Stimulated activated memory B cell treated with anti-CD40 and anti-IgM and Interleukin-4, amounts not matched to agents 10 μg/mL and 1 μg/mL and 100 μg/mL, for 72 hours (primary cell): ENCODE data around the gene PPY.

Source experiments
- ATAC-seq: fragments of 150-1000 bp; cut with Tn5 transposase; 2 replicates; pipeline ENCODE4 v1.10.0; 2021
- H3K27ac Mint-ChIP-seq: one replicate; pipeline ENCODE4 v1.8.0; 2022; ENCODE audit warnings: mild to moderate bottlenecking, mixed read lengths
- H3K27me3 Mint-ChIP-seq: one replicate; pipeline ENCODE4 v1.8.0; 2022; ENCODE audit warnings: mixed read lengths
- H3K36me3 Mint-ChIP-seq: one replicate; pipeline ENCODE4 v1.8.0; 2022; ENCODE audit warnings: mixed read lengths
- H3K4me1 Mint-ChIP-seq: one replicate; pipeline ENCODE4 v1.8.0; 2022; ENCODE audit warnings: mixed read lengths
- H3K4me3 Mint-ChIP-seq: one replicate; pipeline ENCODE4 v1.8.0; 2022; ENCODE audit warnings: mild to moderate bottlenecking, moderate library complexity, mixed read lengths
- H3K9me3 Mint-ChIP-seq: one replicate; pipeline ENCODE4 v1.8.0; 2022; ENCODE audit warnings: mixed read lengths

The PPY gene

GRCh38 chr17:43942051-43942685 lies at the start of gene PPY:
TSS of gene PPY (minus strand) at chr17:43942476. CDS start at chr17:43941654, 822 bp downstream.
- ATAC-seq = no peak
- H3K4me1 Mint-ChIP-seq = peaks cover 17% of the 10 kb centered on the region
- H3K27ac Mint-ChIP-seq = no peak within 1 kb of the TSS
- peaks cover 56% of the 10 kb centered on the region for H3K27me3 Mint-ChIP-seq
- no peaks in the 10 kb centered on the region for H3K36me3 Mint-ChIP-seq
- H3K9me3 Mint-ChIP-seq = no peaks in the 10 kb centered on the region
- no peak within 1 kb of the TSS for H3K4me3 Mint-ChIP-seq

- H3K9me3 Mint-ChIP-seq = no peaks in the 10 kb centered on the region
- ATAC-seq = no peak
- H3K4me3 Mint-ChIP-seq = no peak overlapping the region
- no peaks in the 10 kb centered on the region for H3K4me1 Mint-ChIP-seq
- no peaks in the 10 kb centered on the region for H3K36me3 Mint-ChIP-seq
- H3K27ac Mint-ChIP-seq = no peak overlapping the region
- peaks cover 64% of the 10 kb centered on the region for H3K27me3 Mint-ChIP-seq
Measured at GRCh38 chr17:43988301-43988700, 46.0 kb upstream of the PPY start.

- H3K4me1 Mint-ChIP-seq = no peaks in the 10 kb centered on the region
- no peak for ATAC-seq
- no peak overlapping the region for H3K4me3 Mint-ChIP-seq
- H3K36me3 Mint-ChIP-seq = no peaks in the 10 kb centered on the region
- H3K27ac Mint-ChIP-seq = no peak overlapping the region
- peaks cover 74% of the 10 kb centered on the region for H3K27me3 Mint-ChIP-seq
- H3K9me3 Mint-ChIP-seq = no peaks in the 10 kb centered on the region
Measured at GRCh38 chr17:43987131-43988021, 45.1 kb upstream of the PPY start.

GRCh38 chr17:43986225-43986981 lies 44.1 kb upstream of the PPY start:
- H3K9me3 Mint-ChIP-seq = no peaks in the 10 kb centered on the region
- no peaks in the 10 kb centered on the region for H3K4me1 Mint-ChIP-seq
- no peak overlapping the region for H3K4me3 Mint-ChIP-seq
- no peak for ATAC-seq
- peaks cover 77% of the 10 kb centered on the region for H3K27me3 Mint-ChIP-seq
- H3K27ac Mint-ChIP-seq = no peak overlapping the region
- no peaks in the 10 kb centered on the region for H3K36me3 Mint-ChIP-seq

- H3K27ac Mint-ChIP-seq = no peak overlapping the region
- peaks cover 74% of the 10 kb centered on the region for H3K27me3 Mint-ChIP-seq
- no peak overlapping the region for H3K4me3 Mint-ChIP-seq
- H3K9me3 Mint-ChIP-seq = no peaks in the 10 kb centered on the region
- ATAC-seq = no peak
- H3K36me3 Mint-ChIP-seq = no peaks in the 10 kb centered on the region
- H3K4me1 Mint-ChIP-seq = no peaks in the 10 kb centered on the region
Measured at GRCh38 chr17:43984521-43984920, 42.2 kb upstream of the PPY start.

- Mint-ChIP-seq H3K36me3 (no peaks in the 10 kb centered on the region), H3K4me1 (no peaks in the 10 kb centered on the region), H3K27me3 (peaks cover 76% of the 10 kb centered on the region), H3K9me3 (no peaks in the 10 kb centered on the region), H3K27ac (no peak overlapping the region), H3K4me3 (peak overlapping the region; percentile 47)
- peak; percentile 20 for ATAC-seq
Measured at GRCh38 chr17:43983515-43984411, 41.5 kb upstream of the PPY start.

GRCh38 chr17:43983196-43983514 lies 40.9 kb upstream of the PPY start:
- Mint-ChIP-seq H3K4me1 (no peaks in the 10 kb centered on the region), H3K27ac (no peak overlapping the region), H3K36me3 (no peaks in the 10 kb centered on the region), H3K9me3 (no peaks in the 10 kb centered on the region), H3K27me3 (peaks cover 76% of the 10 kb centered on the region), H3K4me3 (no peak overlapping the region)
- no peak for ATAC-seq

- Mint-ChIP-seq H3K9me3 (no peaks in the 10 kb centered on the region), H3K27ac (no peak overlapping the region), H3K4me1 (no peaks in the 10 kb centered on the region), H3K27me3 (peaks cover 74% of the 10 kb centered on the region), H3K36me3 (no peaks in the 10 kb centered on the region), H3K4me3 (no peak overlapping the region)
- ATAC-seq = no peak
Measured at GRCh38 chr17:43982171-43982570, 39.9 kb upstream of the PPY start.

GRCh38 chr17:43979671-43980070 lies 37.4 kb upstream of the PPY start:
- peaks cover 49% of the 10 kb centered on the region for H3K27me3 Mint-ChIP-seq
- no peak overlapping the region for H3K27ac Mint-ChIP-seq
- H3K36me3 Mint-ChIP-seq = no peaks in the 10 kb centered on the region
- no peak for ATAC-seq
- H3K4me1 Mint-ChIP-seq = no peaks in the 10 kb centered on the region
- H3K4me3 Mint-ChIP-seq = no peak overlapping the region
- H3K9me3 Mint-ChIP-seq = no peaks in the 10 kb centered on the region

- no peaks in the 10 kb centered on the region for H3K9me3 Mint-ChIP-seq
- no peak overlapping the region for H3K27ac Mint-ChIP-seq
- H3K4me1 Mint-ChIP-seq = no peaks in the 10 kb centered on the region
- no peak for ATAC-seq
- H3K4me3 Mint-ChIP-seq = no peak overlapping the region
- H3K36me3 Mint-ChIP-seq = no peaks in the 10 kb centered on the region
- H3K27me3 Mint-ChIP-seq = peaks cover 49% of the 10 kb centered on the region
Measured at GRCh38 chr17:43979011-43979410, 36.7 kb upstream of the PPY start.

GRCh38 chr17:43978078-43978477 lies 35.8 kb upstream of the PPY start:
- ATAC-seq = no peak
- Mint-ChIP-seq H3K4me3 (no peak overlapping the region), H3K27me3 (peaks cover 48% of the 10 kb centered on the region), H3K4me1 (no peaks in the 10 kb centered on the region), H3K27ac (no peak overlapping the region), H3K9me3 (no peaks in the 10 kb centered on the region), H3K36me3 (no peaks in the 10 kb centered on the region)

- Mint-ChIP-seq H3K36me3 (no peaks in the 10 kb centered on the region), H3K27ac (no peak overlapping the region), H3K27me3 (peaks cover 39% of the 10 kb centered on the region), H3K9me3 (no peaks in the 10 kb centered on the region), H3K4me3 (no peak overlapping the region), H3K4me1 (no peaks in the 10 kb centered on the region)
- ATAC-seq = no peak
Measured at GRCh38 chr17:43976963-43977837, 34.9 kb upstream of the PPY start.

- no peak for ATAC-seq
- Mint-ChIP-seq H3K27me3 (peaks cover 38% of the 10 kb centered on the region), H3K27ac (no peak overlapping the region), H3K4me3 (no peak overlapping the region), H3K36me3 (no peaks in the 10 kb centered on the region), H3K9me3 (no peaks in the 10 kb centered on the region), H3K4me1 (no peaks in the 10 kb centered on the region)
Measured at GRCh38 chr17:43975898-43976297, 33.6 kb upstream of the PPY start.
